Cardiac fibroblast (primary cell): ENCODE measurements around the gene RPS6KC1.
A peak's percentile ranks its signal among the peaks of the same experiment; 100 is the strongest.
"Not testable (repeated sequence)": the region's sequence is repeated elsewhere in the genome, so short reads cannot be mapped to it uniquely, and the experiment has no call there.

Source experiments
- DNase-seq, 2 donors: peaks; one replicate each; pipeline versions ENCODE4 v3.0.0 to v3.0.0-alpha.2; 2010; ENCODE audit warnings: low read depth in 2 of 2
- H3K4me3 ChIP-seq, 2 donors: replicated peaks in 1 of 2; 1 replicate in 1 of 2; 2 replicates in 1 of 2; pipeline ENCODE4 v1.5.1; 2011; ENCODE audit warnings: low read depth in 2 of 2, low read length in 2 of 2, mild to moderate bottlenecking in 2 of 2, moderate library complexity in 1 of 2
- CTCF ChIP-seq: IDR thresholded peaks from one replicate; pipeline ENCODE4 v1.5.1; 2011; ENCODE audit warnings: low read depth, mild to moderate bottlenecking, low read length, inconsistent platforms

The RPS6KC1 gene

DNA sequence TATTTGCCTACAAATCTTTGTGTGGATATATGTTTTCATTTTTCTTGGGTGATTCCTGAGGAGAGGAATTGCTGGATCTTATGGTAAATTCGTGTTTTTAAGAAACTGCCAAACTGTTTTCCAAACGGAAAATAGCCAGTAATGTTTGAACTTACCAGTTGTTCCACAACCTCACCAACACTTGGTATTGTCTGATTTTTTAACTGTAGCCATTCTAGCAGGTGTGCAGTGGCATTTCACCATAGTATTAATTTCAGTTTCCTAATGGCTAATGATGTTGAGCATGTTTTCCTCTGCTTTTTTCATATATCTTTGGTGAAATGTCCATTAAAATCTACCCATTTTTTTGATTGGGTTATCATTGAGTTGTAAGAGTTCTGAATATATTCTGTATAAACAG, 56.6 kb downstream of the RPS6KC1 start:
- TF ChIP-seq CTCF: no peak
- no peak overlapping the region for H3K4me3 ChIP-seq
- no peak for DNase-seq

- no peak for DNase-seq
- H3K4me3 ChIP-seq: no peak overlapping the region
- TF ChIP-seq CTCF: no peak
These were observed 59.6 kb downstream of the RPS6KC1 start for GRCh38 chr1:213110349-213111300.

DNA sequence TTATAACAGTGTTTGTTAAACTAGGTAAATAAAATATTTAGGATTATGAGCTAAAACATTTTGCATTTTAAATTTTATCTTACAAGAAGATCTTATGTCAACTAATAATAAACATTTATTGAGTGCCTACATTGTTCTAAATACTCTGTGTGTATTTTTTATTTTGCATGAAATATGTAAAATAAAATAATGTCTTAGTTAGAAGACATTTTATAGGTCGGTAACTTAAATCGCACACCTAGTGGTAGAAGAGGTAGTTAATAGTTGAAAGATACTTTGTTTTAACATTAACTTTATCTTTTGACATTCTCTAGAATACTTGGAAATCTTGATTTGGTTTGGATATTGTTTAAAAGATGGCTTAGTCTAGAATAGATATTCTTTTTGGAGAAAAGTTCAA, 60.5 kb downstream of the RPS6KC1 start:
- DNase-seq: no peak
- TF ChIP-seq CTCF: no peak
- no peak overlapping the region for H3K4me3 ChIP-seq

DNA sequence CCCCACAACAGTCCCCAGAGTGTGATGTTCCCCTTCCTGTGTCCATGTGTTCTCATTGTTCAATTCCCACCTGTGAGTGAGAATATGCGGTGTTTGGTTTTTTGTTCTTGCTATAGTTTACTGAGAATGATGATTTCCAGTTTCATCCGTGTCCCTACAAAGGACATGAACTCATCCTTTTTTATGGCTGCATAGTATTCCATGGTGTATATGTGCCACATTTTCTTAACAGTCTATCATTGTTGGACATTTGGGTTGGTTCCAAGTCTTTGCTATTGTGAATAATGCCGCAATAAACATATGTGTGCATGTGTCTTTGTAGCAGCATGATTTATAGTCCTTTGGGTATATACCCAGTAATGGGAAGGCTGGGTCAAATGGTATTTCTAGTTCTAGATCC, 61.7 kb downstream of the RPS6KC1 start:
- not testable (repeated sequence) for DNase-seq, H3K4me3 ChIP-seq

GRCh38 chr1:213117699-213118180, 66.7 kb downstream of the RPS6KC1 start:
- H3K4me3 ChIP-seq, DNase-seq: not testable (repeated sequence)

DNA sequence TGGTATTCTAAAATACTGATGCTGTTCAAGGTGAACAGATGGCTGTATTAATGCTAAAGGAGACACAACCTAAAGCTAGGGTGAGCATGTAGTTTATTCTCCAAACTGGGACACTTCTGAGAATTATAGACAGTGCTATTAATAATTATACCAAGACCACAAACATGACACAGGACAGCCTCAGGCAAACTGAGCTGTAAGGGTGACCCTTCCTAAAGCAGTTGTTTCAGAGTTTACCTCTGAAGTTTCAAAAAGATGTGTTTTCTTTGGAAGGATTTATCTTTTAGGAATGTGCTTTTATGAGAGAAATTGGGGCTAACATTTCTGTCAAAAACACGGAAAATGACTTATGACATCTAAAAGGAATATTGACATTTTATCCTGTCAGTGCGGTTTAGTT, 68.8 kb downstream of the RPS6KC1 start:
- no peak overlapping the region for H3K4me3 ChIP-seq
- no peak for TF ChIP-seq CTCF
- no peak for DNase-seq

DNA sequence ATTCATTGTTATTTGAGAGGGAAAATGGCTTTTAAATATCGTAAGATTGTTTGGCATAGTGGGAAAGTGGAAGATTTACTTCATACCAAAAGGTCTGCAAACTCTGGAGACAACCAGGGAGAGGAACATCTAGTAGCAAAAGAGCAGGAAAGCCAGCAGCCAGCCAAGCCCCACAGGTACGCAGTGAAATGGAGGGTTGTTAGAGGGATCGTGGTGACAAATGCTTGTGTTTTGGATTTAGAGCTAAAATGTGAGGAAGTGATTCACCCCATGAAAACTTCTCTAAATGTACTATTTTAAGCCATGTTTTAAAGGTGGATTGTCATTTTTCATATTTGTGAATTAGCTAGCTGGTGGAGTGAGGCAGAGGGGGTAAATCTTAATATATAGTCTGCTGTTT, 69.3 kb downstream of the RPS6KC1 start:
- no peak for TF ChIP-seq CTCF
- peak in 1 of 2 donors; percentile 40 for DNase-seq
- H3K4me3 ChIP-seq: no peak overlapping the region

GRCh38 chr1:213120961-213121360, 69.9 kb downstream of the RPS6KC1 start:
- no peak overlapping the region for H3K4me3 ChIP-seq
- no peak for TF ChIP-seq CTCF
- no peak for DNase-seq
